Heart right ventricle (tissue), 16 donors: ENCODE data around the gene KRTAP3-3. TPM values are rescaled to one million over a fixed set of nuclear protein-coding genes. Genes with fewer than 3 reads are reported as not detected.
"Not testable (repeated sequence)": the region's sequence is repeated elsewhere in the genome, so short reads cannot be mapped to it uniquely, and the experiment has no call there.

Experiments
- ATAC-seq, 8 donors: fragments of 200-7000 bp; cut with Tn5 transposase; one replicate each; pipeline ENCODE4 v1.9.1; 2020; ENCODE audit warnings: mild to moderate bottlenecking in 8 of 8, moderate library complexity in 8 of 8, moderate number of reproducible peaks in 1 of 8
- DNase-seq, 2 donors: peaks; one replicate each; pipeline ENCODE4 v3.0.0-alpha.2; 2020
- H3K27ac ChIP-seq, 10 donors: fragments of 200-600 bp; sonication (generic) in 2 of 10; one replicate each; pipeline versions ENCODE4 v1.5.0 to v1.8.0; 2020 to 2022; ENCODE audit warnings: mild to moderate bottlenecking in 3 of 10
- H3K27me3 ChIP-seq, 7 donors: fragments of 200-600 bp; one replicate each; pipeline ENCODE4 v1.8.0; 2021 to 2022; ENCODE audit warnings: mild to moderate bottlenecking in 2 of 7
- H3K36me3 ChIP-seq, 9 donors: fragments of 200-600 bp; sonication (generic) in 1 of 9; one replicate each; pipeline versions ENCODE4 v1.5.0 to v1.8.0; 2020 to 2022; ENCODE audit warnings: mild to moderate bottlenecking in 2 of 9
- H3K4me1 ChIP-seq, 9 donors: fragments of 200-600 bp; sonication (generic) in 1 of 9; one replicate each; pipeline versions ENCODE4 v1.5.0 to v1.8.0; 2020 to 2022; ENCODE audit warnings: mild to moderate bottlenecking in 4 of 9
- H3K4me3 ChIP-seq, 10 donors: fragments of 200-600 bp; sonication (generic) in 2 of 10; one replicate each; pipeline versions ENCODE4 v1.5.0 to v1.8.0; 2020 to 2022; ENCODE audit warnings: mild to moderate bottlenecking in 7 of 10, moderate library complexity in 2 of 10
- H3K9me3 ChIP-seq, 11 donors: fragments of 200-600 bp in 10 of 11; sonication (generic) in 2 of 11; one replicate each; pipeline versions ENCODE4 v1.5.0 to v1.8.0; 2013 to 2022; ENCODE audit warnings: mild to moderate bottlenecking in 2 of 11, control low read depth in 1 of 11, moderate library complexity in 1 of 11
- CTCF ChIP-seq, 9 donors: fragments of 200-600 bp; sonication (generic) in 2 of 9; IDR thresholded peaks; one replicate each; pipeline versions ENCODE4 v1.5.0 to v1.8.0; 2021 to 2022; ENCODE audit warnings: antibody characterized with exemption in 9 of 9, mild to moderate bottlenecking in 5 of 9, moderate library complexity in 1 of 9
- WGBS, 2 donors: extraction: QIAGEN DNeasy Blood & Tissue Kit; methylation state at CpG; one replicate each; pipeline ENCODE4 v1.1.7; 2013; ENCODE audit warnings: inconsistent platforms in 1 of 2; 5-methylcytosine and 5-hydroxymethylcytosine counted together
- intact Hi-C, 10 donors: fragments of 100-400 bp; cut with DNase I; formaldehyde crosslinking; loops; one replicate each; pipeline versions ENCODE4 v1.11.1 to v1.14.2; 2022
- long read RNA-seq, 3 donors: library from polyadenylated mRNA; unstranded; transcript quantifications; one replicate each; pipeline ENCODE4 v2.0.0, GENCODE V29; 2020 to 2021
- polyA plus RNA-seq, 2 donors: library from polyadenylated mRNA; stranded (reverse); fragments of 200-250 nt; gene quantifications; one replicate each; pipeline ENCODE4 v1.2.3, GENCODE V29; 2013
- total RNA-seq, 10 donors: library from RNA; stranded (reverse); fragmentation: NEBNext Ultra II Directional in 3 of 10; extraction: Animal tissue kit (Norgen Biotek cat#: 25700) in 3 of 10; gene quantifications; one replicate each; pipeline versions ENCODE4 v1.2.1 to v1.2.4, GENCODE V29; 2021 to 2023
- donor health status: Arrhythmogenic right ventricular cardiomyopathy.
- donor health status: ischemic (EF 13 %, LVEDD 7.1; RV severe dilation, severe dysfunction).
- donor health status: healthy with polysubstance abuse.
- donor health status: DM: no; HTN: yes; CAD: no.
- donor health status: DM: no; HTN: no; CAD: no.
- donor health status: ischemic (EF 25% LVEDD 6.9; RV normal size, moderate dysfunction).
- donor health status: ischemic (EF 25% LVEDD 5.7; RV mildly dilated, moderate dysfunction).
- donor health status: healthy.
- donor health status: DM: yes; HTN: yes; CAD: no.
- donor health status: Ischemic cardiomyopathy.
- donor health status: ischemic (EF 35%, LVEDD 5.7; RV mildly dilated, moderate dysfunction).
- donor health status: nonischemic (EF 11% LVEDD 7.7; RV severe dilation, severe dysfunction).
- donor health status: DM: yes; HTN: yes; CAD: no.
- donor health status: PGD.
- donor health status: ischemic (EF 29% LVEDD 5.4; RV normal size, mild dysfunction).
- donor health status: nonischemic (EF 23%, LVEDD 6.1; RV moderate dilation, normal function).

Gene KRTAP3-3
- not detected for total RNA-seq
- polyA plus RNA-seq = not detected
- long read RNA-seq, donor 1 = 0 reads
- long read RNA-seq, donor 2 = 0 reads
- long read RNA-seq, donor 3 = 0 reads

GRCh38 chr17:40993839-40994238 is at the start of gene KRTAP3-3:
TSS of gene KRTAP3-3 (minus strand) at chr17:40994164. CDS start at chr17:40994097, 67 bp downstream.
- Histone ChIP-seq H3K9me3 (peaks cover 0 to 7% (median 0%) of the 10 kb centered on the region in 11 donors), H3K27ac (no peak within 1 kb of the TSS), H3K27me3 (peaks cover 0 to 64% (median 27%) of the 10 kb centered on the region in 7 donors), H3K4me1 (no peaks in the 10 kb centered on the region), H3K36me3 (no peaks in the 10 kb centered on the region), H3K4me3 (no peak within 1 kb of the TSS)
- TF ChIP-seq CTCF (IDR thresholded peaks at IDR 0.05) = no peak
- ATAC-seq (no peak), DNase-seq (no peak)
- 39 to 40% methylated on average over 4 of the region's 4 CpGs for WGBS, 2 donors
- intact Hi-C loops = no loop called here

- no peak overlapping the region for H3K27ac ChIP-seq
- DNase-seq = no peak
- H3K4me3 ChIP-seq = no peak overlapping the region
- TF ChIP-seq CTCF (IDR thresholded peaks at IDR 0.05) = no peak
- 98 to 100% methylated on average over 1 of the region's 1 CpG for WGBS, 2 donors
- no peak for ATAC-seq
- no peaks in the 10 kb centered on the region for H3K36me3 ChIP-seq
- peaks cover 0 to 22% (median 15%) of the 10 kb centered on the region in 7 donors for H3K27me3 ChIP-seq
- no peaks in the 10 kb centered on the region for H3K4me1 ChIP-seq
- peaks cover 0 to 11% (median 0%) of the 10 kb centered on the region in 11 donors for H3K9me3 ChIP-seq
- intact Hi-C loops = no loop called here
Measured at GRCh38 chr17:41042953-41043352, 49.0 kb upstream of the KRTAP3-3 start.

- Histone ChIP-seq H3K9me3 (peaks cover 0 to 11% (median 0%) of the 10 kb centered on the region in 11 donors), H3K27me3 (peaks cover 0 to 15% (median 6%) of the 10 kb centered on the region in 7 donors)
- H3K4me3 ChIP-seq, H3K27ac ChIP-seq, H3K4me1 ChIP-seq, H3K36me3 ChIP-seq, intact Hi-C loops: not testable (repeated sequence)
- WGBS, 2 donors = 69 to 77% methylated on average over 13 to 14 of the region's 14 CpGs
- DNase-seq = peak in 1 of 2 donors; percentile 4
- peak in 1 of 8 donors; percentile 34 for ATAC-seq
Measured at GRCh38 chr17:41040783-41041571, 47.0 kb upstream of the KRTAP3-3 start, which contains the start of gene KRTAP1-1. TSS of gene KRTAP1-1 (minus strand) at chr17:41041450. CDS start at chr17:41041397, 53 bp downstream.

GRCh38 chr17:41037853-41038350 is 43.9 kb upstream of the KRTAP3-3 start:
- TF ChIP-seq CTCF (IDR thresholded peaks at IDR 0.05) = no peak
- Histone ChIP-seq H3K4me3 (no peak overlapping the region), H3K4me1 (no peaks in the 10 kb centered on the region), H3K27ac (no peak overlapping the region), H3K9me3 (peaks cover 0 to 3% (median 0%) of the 10 kb centered on the region in 11 donors), H3K27me3 (peaks cover 0 to 13% (median 6%) of the 10 kb centered on the region in 7 donors), H3K36me3 (no peaks in the 10 kb centered on the region)
- ATAC-seq = no peak
- intact Hi-C loops = no loop called here
- 82 to 83% methylated on average over 2 of the region's 2 CpGs for WGBS, 2 donors
- no peak for DNase-seq

- H3K4me3 ChIP-seq, H3K4me1 ChIP-seq, H3K9me3 ChIP-seq, DNase-seq, H3K36me3 ChIP-seq, H3K27ac ChIP-seq, intact Hi-C loops: not testable (repeated sequence)
- peak in 1 of 8 donors; percentile 27 for ATAC-seq
- WGBS, 2 donors = 88 to 90% methylated on average over 10 of the region's 10 CpGs
- H3K27me3 ChIP-seq = peaks cover 0 to 22% (median 14%) of the 10 kb centered on the region in 7 donors
Measured at GRCh38 chr17:41034346-41034935, 40.5 kb upstream of the KRTAP3-3 start, which contains the start of gene KRTAP1-3. TSS of gene KRTAP1-3 (minus strand) at chr17:41034874. CDS start at chr17:41034821, 53 bp downstream.
